HG03039 (cell line): ENCODE data around the gene ARSI.

Experiments used
- ATAC-seq: cut with Tn5 transposase; IDR thresholded peaks from one replicate; pipeline ENCODE4 v1.9.1; 2021; ENCODE audit warnings: mild to moderate bottlenecking, moderate library complexity; ENCODE audit not compliant: unreplicated experiment

ARSI gene

GRCh38 chr5:150295172-150295634 lies 7.5 kb downstream of the ARSI start:
- ATAC-seq, result no peak

GRCh38 chr5:150294551-150295071 lies 8.1 kb downstream of the ARSI start:
- ATAC-seq, result no peak

DNA sequence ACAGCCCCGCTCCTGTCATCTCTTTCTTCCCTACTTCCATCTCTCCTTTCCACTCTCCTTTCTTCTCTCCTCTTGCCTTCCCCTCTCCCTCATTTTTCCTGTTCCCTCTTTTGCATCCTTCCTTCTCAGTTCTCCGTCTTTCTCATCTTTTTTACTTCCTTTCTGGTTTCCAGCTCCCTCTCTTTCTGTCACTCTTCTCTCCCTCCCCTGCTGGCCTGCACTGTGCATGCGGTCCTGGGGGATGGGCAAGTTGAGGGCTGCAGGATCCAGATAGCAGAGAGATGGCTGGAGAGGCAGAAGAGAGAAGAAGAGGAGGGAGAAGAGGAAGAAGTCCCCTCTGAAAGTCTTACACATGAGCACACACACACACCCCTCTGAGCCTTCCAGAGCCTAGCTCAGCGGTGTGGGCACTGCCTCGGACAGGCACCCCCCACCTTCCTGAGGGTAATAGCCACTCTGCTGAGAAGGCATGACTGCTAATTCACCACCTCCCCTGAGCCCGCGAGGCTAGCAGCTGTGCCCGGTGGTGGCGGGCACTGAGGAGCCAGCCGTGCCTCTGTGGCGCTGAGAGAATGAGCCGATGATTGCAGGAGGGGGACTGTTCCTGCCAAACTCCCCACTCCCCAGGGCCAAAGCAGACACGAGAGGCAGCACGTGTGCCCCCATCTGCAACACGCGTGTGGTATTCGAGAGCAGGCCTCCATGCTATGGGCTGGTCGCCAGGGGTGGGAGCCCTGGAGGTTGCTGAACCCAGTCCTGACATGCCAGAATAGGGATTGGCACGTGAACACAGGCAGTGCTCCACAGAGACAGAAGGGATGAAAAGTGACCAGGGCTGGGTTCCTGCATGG lies 9.4 kb downstream of the ARSI start:
- no peak for ATAC-seq

GRCh38 chr5:150291388-150292385 lies 11.0 kb downstream of the ARSI start:
- ATAC-seq, result no peak

DNA sequence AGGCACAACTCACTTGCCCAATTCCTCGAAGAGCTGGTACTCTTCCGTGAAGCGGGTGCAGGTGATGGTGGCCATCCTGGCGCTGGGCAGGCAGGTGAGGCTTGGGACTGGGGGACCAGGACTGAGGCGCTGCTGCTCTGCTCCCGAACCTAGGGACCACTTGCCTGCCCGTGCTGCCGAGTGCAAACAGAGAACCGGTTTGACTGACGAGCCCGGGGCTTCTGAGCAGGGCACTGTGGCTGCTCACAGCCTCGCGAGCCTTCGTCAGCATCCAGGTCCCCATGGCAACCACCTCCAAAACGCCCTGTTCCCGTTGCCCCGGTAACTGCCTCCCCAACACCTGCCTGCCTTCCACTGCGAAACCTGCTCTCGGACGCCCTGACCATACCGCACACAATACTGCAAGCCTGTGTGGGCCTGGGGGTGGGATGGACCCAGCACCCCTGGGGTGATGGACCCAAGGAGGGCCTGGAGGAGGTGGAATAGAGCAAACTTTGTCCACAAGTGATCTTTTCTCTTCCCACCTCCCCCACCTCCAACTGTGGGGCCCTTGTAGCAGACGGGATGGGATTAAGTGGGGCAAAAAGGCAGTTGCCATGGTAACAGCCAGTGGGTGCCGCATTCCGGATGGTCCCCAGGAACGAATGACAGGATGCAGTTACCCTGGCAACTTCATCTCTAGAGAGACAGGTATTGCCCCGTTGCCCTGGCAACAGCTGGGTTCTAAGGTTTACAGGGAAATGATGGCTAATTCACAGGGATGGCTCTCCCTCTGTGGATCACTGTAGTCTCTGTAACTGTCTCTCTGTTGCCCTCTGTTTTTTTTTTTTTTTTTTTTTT lies 12.9 kb downstream of the ARSI start, which contains the start of gene CAMK2A:
TSS of gene CAMK2A (minus strand) at position 223 of the 840 bp plus-strand sequence. CDS start at position 75, 148 bp downstream.
- ATAC-seq, result no peak

GRCh38 chr5:150288791-150289190 lies 13.9 kb downstream of the ARSI start:
- no peak for ATAC-seq

DNA sequence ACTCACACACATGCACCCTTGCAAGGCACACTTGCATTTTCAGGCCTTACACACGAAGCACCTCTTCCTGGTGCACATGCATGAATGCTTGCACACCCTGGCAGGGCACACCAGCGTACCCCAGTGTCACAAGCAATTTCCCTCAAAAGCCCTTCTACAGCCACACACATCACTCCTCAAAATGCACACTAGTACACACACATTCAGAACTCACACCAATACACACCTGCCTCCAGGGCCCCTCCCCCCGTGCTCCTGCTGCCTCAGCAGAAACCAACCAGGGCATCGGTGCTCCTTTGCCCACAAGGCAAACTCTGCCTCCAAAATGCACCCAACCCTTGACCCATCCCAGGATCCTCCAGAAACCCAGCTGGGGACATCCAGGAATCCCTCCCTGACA lies 14.3 kb downstream of the ARSI start:
- no peak for ATAC-seq

GRCh38 chr5:150286820-150287219 lies 15.9 kb downstream of the ARSI start:
- no peak for ATAC-seq

DNA sequence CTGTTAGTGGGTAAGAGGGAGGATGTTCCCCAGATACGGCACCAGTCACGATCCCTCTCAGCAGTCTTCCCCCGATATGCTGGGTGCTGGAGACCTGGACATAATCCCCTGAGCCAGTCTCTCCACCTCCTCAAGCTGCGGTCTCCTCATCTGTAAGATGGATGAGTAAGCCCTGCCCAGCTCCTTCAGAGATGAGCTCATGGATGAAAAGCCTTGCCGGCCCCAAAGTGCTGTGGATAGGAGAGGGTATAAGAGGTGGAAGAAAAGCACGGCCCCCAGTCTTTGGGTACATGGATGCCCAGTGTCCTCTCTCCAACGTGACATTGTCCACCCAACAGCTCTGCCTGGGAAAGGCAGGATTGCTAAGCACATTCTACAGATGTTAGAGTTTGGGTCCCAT lies 17.6 kb downstream of the ARSI start:
- no peak for ATAC-seq

DNA sequence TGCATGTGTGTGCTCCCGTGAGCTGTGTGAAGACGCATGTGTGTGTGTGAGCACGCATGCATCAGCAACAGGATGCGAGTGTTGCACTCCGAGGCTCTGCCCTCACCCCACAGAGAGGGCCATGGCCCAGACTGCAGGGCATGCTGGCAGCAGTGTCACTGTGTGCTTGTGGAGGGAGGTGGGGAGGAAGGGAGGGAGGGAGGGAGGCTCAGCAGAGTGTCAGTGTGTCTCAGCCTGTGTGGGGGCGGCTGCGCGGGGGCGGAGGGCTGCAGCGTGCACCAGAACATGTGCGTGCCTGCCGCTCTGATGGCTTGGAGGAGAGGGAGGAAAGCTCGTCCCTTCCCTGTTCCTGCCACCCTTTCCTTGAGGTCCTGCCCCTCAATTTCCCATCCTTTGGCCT lies 18.4 kb downstream of the ARSI start:
- no peak for ATAC-seq

DNA sequence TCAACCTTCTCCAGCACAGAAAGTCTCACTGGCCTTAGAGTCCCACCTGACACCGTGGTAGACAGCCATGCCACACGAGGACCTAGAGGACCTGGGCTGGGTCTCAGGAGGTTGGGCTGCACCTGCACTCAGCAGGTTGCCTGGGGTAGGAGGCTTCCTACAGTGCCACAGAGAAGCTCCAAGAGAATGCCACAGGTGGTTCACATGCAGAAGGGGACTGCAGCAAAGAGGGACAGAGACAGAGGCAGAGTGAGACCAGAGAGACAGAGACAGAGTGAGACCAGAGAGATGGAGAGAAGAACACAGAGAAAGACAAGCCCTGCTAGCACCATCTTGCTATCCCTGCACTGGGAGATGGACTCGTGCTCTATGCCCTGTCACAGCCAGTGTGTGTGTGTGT lies 18.8 kb downstream of the ARSI start:
- no peak for ATAC-seq

GRCh38 chr5:150281987-150282386 lies 20.7 kb downstream of the ARSI start:
- no peak for ATAC-seq

DNA sequence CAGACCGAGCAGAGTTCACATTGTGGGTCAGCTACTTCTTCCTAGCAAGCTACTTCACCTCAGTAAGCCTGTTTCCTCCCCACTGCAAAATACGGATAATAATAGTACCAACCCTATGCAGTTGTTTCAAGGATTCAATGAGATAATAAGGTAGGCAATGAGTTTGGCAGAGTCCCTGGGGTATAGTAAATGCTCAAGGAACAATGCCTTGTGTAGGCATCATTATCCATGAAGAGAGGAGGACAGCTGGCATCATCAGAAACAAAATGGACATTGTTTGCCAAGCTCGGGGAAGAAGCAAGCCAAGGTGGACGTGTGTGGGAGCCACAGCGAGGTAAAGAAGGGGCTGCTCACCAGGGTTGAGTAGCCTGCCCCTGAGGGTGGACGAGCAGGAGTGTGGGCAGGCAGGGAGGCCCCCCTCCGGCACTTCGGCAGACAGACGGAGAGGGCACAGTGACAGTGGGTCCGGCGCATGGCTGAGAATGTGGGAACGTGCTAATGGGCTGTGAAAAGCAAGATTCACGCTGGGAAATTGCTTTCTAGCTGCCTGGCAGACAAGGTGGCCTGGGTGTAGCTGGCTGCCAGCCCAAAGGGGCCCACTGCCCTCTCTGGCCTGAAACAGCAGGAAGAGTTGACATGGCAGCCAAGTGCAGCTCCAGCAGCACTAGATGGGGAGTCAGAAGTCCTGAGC lies 23.2 kb downstream of the ARSI start:
- ATAC-seq, result no peak

GRCh38 chr5:150278916-150279315 lies 23.8 kb downstream of the ARSI start:
- no peak for ATAC-seq

DNA sequence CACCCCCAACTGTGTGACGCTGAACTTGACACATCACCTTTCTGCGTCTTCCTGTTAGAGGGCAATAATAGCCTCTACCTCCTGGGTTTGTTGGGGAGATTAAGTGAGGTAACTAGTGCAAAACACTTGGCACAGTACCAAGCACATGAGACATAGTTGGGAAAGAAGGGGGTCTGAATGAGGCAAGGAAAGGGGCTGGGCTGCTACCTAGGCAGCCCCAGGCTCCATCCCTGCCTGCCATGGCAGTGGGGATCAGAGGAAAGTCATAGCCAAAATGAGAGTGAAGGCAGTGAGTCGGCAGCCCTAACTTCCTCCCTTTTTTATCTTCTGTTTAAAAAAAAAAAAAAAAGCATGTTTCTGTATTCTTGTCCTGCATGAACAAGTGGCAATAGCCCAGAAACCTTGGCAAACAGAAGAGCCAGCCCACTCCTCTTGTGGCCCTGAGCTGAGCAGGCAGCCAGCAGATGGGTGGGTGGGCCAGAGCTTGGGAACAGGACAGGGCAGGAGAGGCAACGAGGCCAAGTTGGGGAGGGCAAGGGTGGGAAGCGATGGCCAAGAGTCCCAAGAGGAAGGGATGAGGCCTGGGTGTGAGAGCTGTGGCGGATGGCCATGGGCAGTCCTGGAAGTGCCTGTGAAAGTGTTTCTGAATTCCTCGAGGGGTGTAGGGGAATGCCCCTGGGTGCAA lies 24.5 kb downstream of the ARSI start:
- ATAC-seq, result no peak

- ATAC-seq, result no peak
Measured at GRCh38 chr5:150277043-150277442, 25.7 kb downstream of the ARSI start.

- ATAC-seq, result no peak
Measured at GRCh38 chr5:150274811-150275210, 27.9 kb downstream of the ARSI start.

DNA sequence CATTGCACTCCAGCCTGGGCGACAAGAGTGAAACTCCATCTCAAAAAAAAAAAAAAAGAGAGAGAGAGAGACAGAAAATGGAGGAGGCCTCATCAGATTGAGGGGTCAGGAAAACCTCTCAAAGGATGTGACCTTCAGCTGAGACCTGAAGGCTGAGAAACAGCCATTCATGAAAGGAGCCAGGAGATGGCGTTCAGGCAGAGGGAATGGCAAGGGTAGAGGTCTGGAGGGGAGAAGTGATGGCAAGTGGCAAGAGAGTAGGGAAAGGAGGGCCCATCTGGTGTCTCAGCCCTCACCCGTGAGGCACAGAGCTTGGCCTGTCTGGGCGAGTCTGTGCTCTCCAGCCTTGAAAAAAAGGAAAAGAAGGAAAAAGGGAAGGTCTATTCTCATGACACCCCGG lies 30.2 kb downstream of the ARSI start:
- ATAC-seq, result no peak

DNA sequence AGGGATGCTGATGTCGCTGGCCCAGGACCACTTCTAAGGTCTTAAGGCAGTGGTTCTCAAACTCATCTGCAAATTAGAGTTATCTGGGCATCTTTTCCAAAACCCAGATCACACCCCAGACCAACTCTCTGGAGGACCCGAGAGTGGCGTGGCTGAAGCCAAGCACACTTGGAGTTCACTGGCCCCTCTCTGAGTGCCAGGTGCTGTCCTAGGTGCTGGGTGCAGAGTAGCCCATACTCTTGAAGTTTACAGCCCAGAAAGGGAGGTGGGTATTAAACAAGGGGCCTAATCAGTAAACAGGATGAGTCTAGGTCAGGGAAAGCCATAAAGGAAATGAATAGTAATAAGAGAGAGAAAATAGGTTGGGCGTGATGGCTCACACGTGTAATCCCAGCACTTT lies 30.8 kb downstream of the ARSI start:
- no peak for ATAC-seq
